HEK293T (cell line): ENCODE measurements around the gene NTMT1.

ENCODE experiments used
- CTCF ChIA-PET: fragments of 350-600 bp; formaldehyde crosslinking; extraction: SDS; loops from one replicate; lab custom pipeline; 2021; ENCODE audit warnings: antibody characterized with exemption, inconsistent platforms; lab: Yijun Ruan, JAX
- POLR2A ChIA-PET: fragments of 350-600 bp; formaldehyde crosslinking; extraction: SDS; loops from one replicate; lab custom pipeline; 2020; ENCODE audit warnings: antibody characterized with exemption, inconsistent platforms; lab: Yijun Ruan, JAX
- DNase-seq: peaks from one replicate; pipeline ENCODE4 v3.0.0; 2012; ENCODE audit warnings: mixed read lengths; ENCODE audit errors: extremely low spot score
- ARNT ChIP-seq: fragments of 450-650 bp; IDR thresholded peaks from 2 replicates; pipeline ENCODE4 v1.6.1; 2017; ENCODE audit warnings: mild to moderate bottlenecking
- BHLHE40 ChIP-seq: fragments of 450-650 bp; IDR thresholded peaks from 2 replicates; pipeline ENCODE4 v1.6.1; 2016; ENCODE audit warnings: mild to moderate bottlenecking, moderate library complexity, borderline replicate concordance
- CTBP1 ChIP-seq: fragments of 450-650 bp; IDR thresholded peaks from 2 replicates; pipeline ENCODE4 v1.6.1; 2016; ENCODE audit warnings: borderline replicate concordance
- ELF4 ChIP-seq: fragments of 450-650 bp; IDR thresholded peaks from 2 replicates; pipeline ENCODE4 v1.6.1; 2017; ENCODE audit warnings: antibody characterized with exemption
- FOXA1 ChIP-seq: fragments of 450-650 bp; IDR thresholded peaks from 2 replicates; pipeline ENCODE4 v1.6.1; 2016; ENCODE audit warnings: mild to moderate bottlenecking
- FOXK2 ChIP-seq: fragments of 450-650 bp; IDR thresholded peaks from 2 replicates; pipeline ENCODE4 v1.6.1; 2016; ENCODE audit warnings: mild to moderate bottlenecking
- FOXM1 ChIP-seq: fragments of 450-650 bp; IDR thresholded peaks from 2 replicates; pipeline ENCODE4 v1.6.1; 2017; ENCODE audit warnings: mild to moderate bottlenecking, borderline replicate concordance
- HDGF ChIP-seq: fragments of 450-650 bp; IDR thresholded peaks from 2 replicates; pipeline ENCODE4 v1.6.1; 2017; ENCODE audit warnings: antibody characterized with exemption, borderline replicate concordance
- L3MBTL2 ChIP-seq: fragments of 450-650 bp; conservative IDR thresholded peaks from 2 replicates; pipeline ENCODE4 v1.6.1; 2016; ENCODE audit warnings: mild to moderate bottlenecking
- LEF1 ChIP-seq: fragments of 450-650 bp; IDR thresholded peaks from 2 replicates; pipeline ENCODE4 v1.6.1; 2017; ENCODE audit warnings: mild to moderate bottlenecking, borderline replicate concordance
- NFRKB ChIP-seq: fragments of 450-650 bp; IDR thresholded peaks from 2 replicates; pipeline ENCODE4 v1.6.1; 2016; ENCODE audit warnings: mild to moderate bottlenecking, moderate library complexity
- PKNOX1 ChIP-seq: fragments of 450-650 bp; IDR thresholded peaks from 2 replicates; pipeline ENCODE4 v1.6.1; 2016
- SP1 ChIP-seq: fragments of 450-650 bp; IDR thresholded peaks from 2 replicates; pipeline ENCODE4 v1.6.1; 2017
- SUZ12 ChIP-seq: fragments of 450-650 bp; IDR thresholded peaks from 2 replicates; pipeline ENCODE4 v1.6.1; 2016; ENCODE audit warnings: mild to moderate bottlenecking
- TARDBP ChIP-seq: fragments of 450-650 bp; IDR thresholded peaks from 2 replicates; pipeline ENCODE4 v1.6.1; 2016
- ZNF384 ChIP-seq: fragments of 450-650 bp; IDR thresholded peaks from 2 replicates; pipeline ENCODE4 v1.6.1; 2016

NTMT1 gene

GRCh38 chr9:129597355-129598088 lies 28.4 kb upstream of the NTMT1 start:
- no peak for DNase-seq
- no peak for TF ChIP-seq NFRKB
- no peak for TF ChIP-seq CTBP1
- no peak for TF ChIP-seq ZNF384
- ChIA-PET CTCF (no interaction called here), POLR2A (no interaction called here)

GRCh38 chr9:129598089-129598596 lies 27.8 kb upstream of the NTMT1 start:
- TF ChIP-seq L3MBTL2, result no peak
- no peak for TF ChIP-seq HDGF
- TF ChIP-seq BHLHE40, result no peak
- TF ChIP-seq FOXM1, result no peak
- TF ChIP-seq SUZ12, result no peak
- no peak for TF ChIP-seq FOXK2
- TF ChIP-seq FOXA1, result no peak
- TF ChIP-seq ARNT, result no peak
- no peak for TF ChIP-seq LEF1
- TF ChIP-seq PKNOX1, result no peak
- no peak for DNase-seq
- ChIA-PET POLR2A (no interaction called here), CTCF (no interaction called here)

DNA sequence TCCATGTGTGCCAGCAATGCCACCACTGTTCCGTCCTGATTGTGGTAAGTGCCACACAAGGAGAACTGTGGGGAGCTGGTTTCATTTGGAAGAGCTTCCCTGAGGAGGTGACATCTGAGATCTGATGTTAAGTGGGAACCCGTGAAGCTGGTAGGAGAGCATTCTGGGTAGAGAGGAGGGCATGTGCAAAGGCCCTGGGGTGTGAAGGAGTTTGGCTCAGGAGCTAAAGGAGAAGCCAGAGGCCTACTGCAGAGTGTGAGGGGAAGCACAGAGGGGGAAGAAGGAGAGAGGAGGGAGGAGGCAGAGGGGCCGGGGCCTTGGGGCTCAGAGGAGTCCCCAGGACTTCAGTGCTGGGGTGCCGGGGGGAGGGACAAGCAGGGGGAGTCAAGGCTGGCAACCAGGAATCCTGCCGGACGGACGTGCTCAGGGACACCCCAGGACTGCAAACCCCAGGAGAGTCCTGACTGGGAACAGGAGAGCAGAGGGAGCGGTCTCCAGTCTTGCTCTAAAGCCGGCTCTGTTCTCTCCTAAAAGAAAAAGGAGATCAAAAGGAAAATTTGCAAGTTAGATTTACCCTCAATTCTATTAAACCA lies 24.8 kb upstream of the NTMT1 start:
- ChIA-PET CTCF (no interaction called here), POLR2A (interaction anchor here (1.0 kb wide), 1 partner anchor 19 kb away, joined by 3 read pairs; no protein-coding TSS in a partner anchor)
- TF ChIP-seq LEF1 (no peak), FOXM1 (no peak), TARDBP (no peak), FOXA1 (no peak), ARNT (no peak), PKNOX1 (no peak), ELF4 (no peak), ZNF384 (no peak), L3MBTL2 (no peak), HDGF (no peak), CTBP1 (no peak), SP1 (no peak), NFRKB (no peak), SUZ12 (no peak)
- DNase-seq, result no peak

DNA sequence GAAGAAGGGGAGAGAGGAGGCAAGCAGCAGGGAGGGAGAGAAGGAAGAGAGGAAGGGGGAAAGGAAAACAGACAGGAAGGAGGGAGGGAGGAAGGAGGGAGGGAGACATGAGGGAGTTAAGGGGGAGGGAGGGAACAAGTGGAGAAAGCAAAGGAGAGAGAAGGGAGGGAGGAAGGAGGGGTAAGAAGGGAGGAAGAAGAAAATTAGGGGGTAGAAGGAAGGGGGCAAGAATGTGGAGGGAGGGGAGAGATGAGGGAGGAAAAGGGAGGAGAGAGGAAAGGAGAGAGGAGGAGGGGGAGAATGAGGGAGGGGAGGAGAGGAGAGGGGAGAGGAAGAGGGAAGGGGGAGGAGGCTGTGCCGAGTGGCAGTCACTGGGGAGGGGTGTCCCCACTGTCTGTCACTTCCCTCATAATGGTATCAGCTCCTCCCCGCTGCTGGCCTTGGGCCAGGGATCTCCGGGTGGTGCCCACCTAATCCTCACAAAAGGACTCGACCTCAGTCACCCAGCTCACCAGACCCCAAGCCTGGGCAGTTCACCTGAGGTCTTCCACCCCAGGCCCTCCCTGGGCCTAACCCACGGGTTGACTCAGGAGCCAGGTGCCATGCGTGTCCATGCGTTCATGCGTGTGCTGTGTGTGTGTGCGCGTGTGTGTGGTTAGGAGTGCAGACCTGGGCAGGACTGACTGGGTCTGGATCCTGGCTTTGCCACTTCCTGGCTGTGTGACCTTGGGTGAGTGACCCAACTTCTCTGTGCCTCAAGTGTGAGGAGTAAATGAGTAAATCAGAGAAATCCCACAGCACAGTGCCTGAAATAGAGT lies 23.2 kb upstream of the NTMT1 start:
- POLR2A ChIA-PET, result no interaction called here

DNA sequence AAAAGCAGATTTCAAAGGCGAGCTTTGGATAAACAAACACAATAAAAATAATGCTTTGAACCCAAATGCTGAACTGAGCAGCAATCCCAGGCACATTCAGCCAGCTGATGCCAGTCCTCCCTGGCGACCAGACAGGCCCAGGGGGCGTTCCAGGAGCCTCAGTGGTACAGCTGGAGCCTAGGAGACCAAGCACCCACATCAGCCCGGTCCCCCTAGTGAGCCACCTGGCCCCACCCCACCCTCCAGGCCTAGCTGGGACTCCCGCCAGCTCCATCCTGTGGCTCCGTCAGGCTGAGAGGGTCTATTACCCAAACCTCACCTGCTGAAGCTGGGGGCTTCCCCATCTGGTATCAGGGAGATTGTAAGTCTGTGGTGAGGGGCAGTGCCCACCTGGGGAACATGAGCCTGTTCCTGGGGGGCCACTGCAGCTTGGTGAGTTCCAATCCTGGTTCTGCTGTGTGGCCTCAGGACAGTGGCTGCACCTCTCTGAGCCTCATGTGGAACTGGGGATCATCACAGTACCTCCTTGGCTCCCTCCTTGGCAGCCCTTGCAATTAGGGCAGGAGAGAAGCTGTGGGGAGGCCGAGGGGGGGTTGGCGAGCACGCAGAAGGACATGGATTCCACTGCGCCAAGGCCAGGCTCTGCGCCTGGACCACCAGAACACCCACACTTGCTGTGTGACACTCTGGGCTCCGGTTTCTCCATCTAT lies 21.8 kb upstream of the NTMT1 start:
- ChIA-PET POLR2A (no interaction called here), CTCF (no interaction called here)
- no peak for DNase-seq
- TF ChIP-seq SP1, result no peak
- no peak for TF ChIP-seq L3MBTL2

More for the DNA sequence above, 23.2 kb upstream of the NTMT1 start:
- CTCF ChIA-PET, result no interaction called here
- DNase-seq, result no peak
- TF ChIP-seq NFRKB (no peak), FOXA1 (no peak)

GRCh38 chr9:129604766-129605163 lies 21.2 kb upstream of the NTMT1 start:
- CTCF ChIA-PET, result no interaction called here
- TF ChIP-seq ARNT, result no peak
- no peak for TF ChIP-seq L3MBTL2
- TF ChIP-seq NFRKB, result no peak
- TF ChIP-seq ZNF384, result no peak
- TF ChIP-seq PKNOX1, result no peak
- TF ChIP-seq TARDBP, result no peak
- no peak for TF ChIP-seq FOXA1
- no peak for TF ChIP-seq BHLHE40
- TF ChIP-seq FOXK2, result no peak
- no peak for TF ChIP-seq SP1
- POLR2A ChIA-PET, result no interaction called here
- no peak for DNase-seq
